HepG2 (cell line): ENCODE data around the gene SH2D6. TPM values are rescaled to one million over a fixed set of nuclear protein-coding genes. Genes with fewer than 3 reads are reported as not detected.

ENCODE experiments used
- ATM ChIP-seq: fragments of 450-650 bp; IDR thresholded peaks from 2 replicates; pipeline ENCODE4 v1.7.1; 2017; ENCODE audit warnings: mild to moderate bottlenecking, borderline replicate concordance
- ETV5 ChIP-seq: IDR thresholded peaks from 2 replicates; pipeline ENCODE4 v1.6.1; 2018; ENCODE audit warnings: missing biosample characterization, missing genetic modification reagents, inconsistent platforms, borderline replicate concordance
- FOSL2 ChIP-seq: sonication (generic); formaldehyde crosslinking; IDR thresholded peaks from 2 replicates; pipeline ENCODE4 v1.4.0; 2020; ENCODE audit warnings: missing genetic modification reagents
- GATAD1 ChIP-seq: IDR thresholded peaks from 2 replicates; pipeline ENCODE4 v1.6.1; 2016; ENCODE audit warnings: missing genetic modification reagents, missing compliant biosample characterization
- GATAD2A ChIP-seq: IDR thresholded peaks from 2 replicates; pipeline ENCODE4 v1.6.1; 2016
- JUN ChIP-seq: sonication (generic); formaldehyde crosslinking; IDR thresholded peaks from 2 replicates; pipeline ENCODE4 v1.4.0; 2020; ENCODE audit warnings: mild to moderate bottlenecking, missing genetic modification reagents
- KAT8 ChIP-seq: IDR thresholded peaks from 2 replicates; pipeline ENCODE4 v1.6.1; 2016; ENCODE audit warnings: missing genetic modification reagents, missing compliant biosample characterization
- KDM1A ChIP-seq: IDR thresholded peaks from 2 replicates; pipeline ENCODE4 v1.6.1; 2016; ENCODE audit warnings: missing compliant biosample characterization
- MXD4 ChIP-seq: IDR thresholded peaks from 2 replicates; pipeline ENCODE4 v1.6.1; 2016; ENCODE audit warnings: mild to moderate bottlenecking, missing biosample characterization, missing genetic modification reagents
- POGZ ChIP-seq: sonication (generic); formaldehyde crosslinking; IDR thresholded peaks from 2 replicates; pipeline ENCODE4 v1.4.0; 2020; ENCODE audit warnings: mild to moderate bottlenecking, missing genetic modification reagents
- RELA ChIP-seq: sonication (generic); formaldehyde crosslinking; IDR thresholded peaks from 2 replicates; pipeline ENCODE4 v1.4.0; 2020; ENCODE audit warnings: missing genetic modification reagents
- RFX1 ChIP-seq: fragments of 450-650 bp; IDR thresholded peaks from 2 replicates; pipeline ENCODE4 v1.6.1; 2017
- SOX6 ChIP-seq, 2 experiments: fragments of 450-650 bp in 1 of 2; sonication (generic) in 1 of 2; formaldehyde crosslinking in 1 of 2; IDR thresholded peaks; 2 replicates each; pipeline versions ENCODE4 v1.4.0 to v1.6.1; 2017 to 2020; ENCODE audit warnings: antibody characterized with exemption in 1 of 2, mild to moderate bottlenecking in 1 of 2, missing genetic modification reagents in 1 of 2
- SP5 ChIP-seq: IDR thresholded peaks from 2 replicates; pipeline ENCODE4 v1.6.1; 2016; ENCODE audit warnings: low read depth, borderline replicate concordance
- ZFP1 ChIP-seq: IDR thresholded peaks from 2 replicates; pipeline ENCODE4 v1.6.1; 2016
- ZMYM4 ChIP-seq: sonication (generic); formaldehyde crosslinking; IDR thresholded peaks from 2 replicates; pipeline ENCODE4 v1.8.1; 2023; ENCODE audit warnings: mild to moderate bottlenecking, missing genetic modification reagents
- ZNF24 ChIP-seq: fragments of 450-650 bp; IDR thresholded peaks from 2 replicates; pipeline ENCODE4 v1.6.1; 2017; ENCODE audit warnings: antibody characterized with exemption, mild to moderate bottlenecking
- ZNF333 ChIP-seq: sonication (generic); formaldehyde crosslinking; IDR thresholded peaks from 2 replicates; pipeline ENCODE4 v1.4.0; 2020; ENCODE audit warnings: mild to moderate bottlenecking, missing genetic modification reagents, borderline replicate concordance
- ZNF75D ChIP-seq: sonication (generic); formaldehyde crosslinking; IDR thresholded peaks from 2 replicates; pipeline ENCODE4 v1.8.1; 2023; ENCODE audit warnings: missing genetic modification reagents, mild to moderate bottlenecking, borderline replicate concordance
- ZNF891 ChIP-seq: sonication (generic); formaldehyde crosslinking; IDR thresholded peaks from 2 replicates; pipeline ENCODE4 v1.5.0; 2020; ENCODE audit warnings: mild to moderate bottlenecking, missing genetic modification reagents
- polyA plus RNA-seq, 8 experiments: library from polyadenylated mRNA; depleted of rRNA in 3 of 8; stranded (reverse) in 7 of 8; unstranded in 1 of 8; fragments of >200 nt; fragmentation: Illumina TruSeq in 4 of 8; extraction: Trizol in 4 of 8; gene quantifications; 2 replicates each; pipeline versions ENCODE4 v1.2.1 to v1.2.3, GENCODE V29; 2011 to 2016; ENCODE audit warnings: low read depth in 4 of 8, missing spikeins in 1 of 8, mixed read lengths in 1 of 8; ENCODE audit not compliant: insufficient read depth in 1 of 8
- total RNA-seq, 5 experiments: library from RNA; depleted of rRNA; stranded (reverse); fragments of >200 nt; fragmentation: Illumina TruSeq; extraction: Trizol; gene quantifications; 2 replicates each; pipeline ENCODE4 v1.2.3, GENCODE V29; 2016; ENCODE audit warnings: low read depth in 1 of 5
- TF ChIP-seq, protein P1 (sequence below): fragments of 450-650 bp; IDR thresholded peaks from 2 replicates; pipeline ENCODE4 v1.6.1; 2016
- TF ChIP-seq, protein P2 (sequence below): IDR thresholded peaks from 2 replicates; pipeline ENCODE4 v1.6.1; 2012; ENCODE audit warnings: low read length, improper control_type of control experiment
- TF ChIP-seq, protein P3 (sequence below): sonication (generic); formaldehyde crosslinking; IDR thresholded peaks from 2 replicates; pipeline ENCODE4 v1.5.1; 2020; ENCODE audit warnings: mild to moderate bottlenecking, moderate library complexity, missing genetic modification reagents
- TF ChIP-seq, protein P4 (sequence below): sonication (generic); formaldehyde crosslinking; IDR thresholded peaks from 2 replicates; pipeline ENCODE4 v1.4.0; 2020; ENCODE audit warnings: mild to moderate bottlenecking, missing genetic modification reagents

The SH2D6 gene
- total and polyA plus RNA-seq, 2 of the 13 experiments (the other 11 are each of a cell fraction or from before 2014, with no cell fraction given) = 0.11 to 0.26 TPM

DNA sequence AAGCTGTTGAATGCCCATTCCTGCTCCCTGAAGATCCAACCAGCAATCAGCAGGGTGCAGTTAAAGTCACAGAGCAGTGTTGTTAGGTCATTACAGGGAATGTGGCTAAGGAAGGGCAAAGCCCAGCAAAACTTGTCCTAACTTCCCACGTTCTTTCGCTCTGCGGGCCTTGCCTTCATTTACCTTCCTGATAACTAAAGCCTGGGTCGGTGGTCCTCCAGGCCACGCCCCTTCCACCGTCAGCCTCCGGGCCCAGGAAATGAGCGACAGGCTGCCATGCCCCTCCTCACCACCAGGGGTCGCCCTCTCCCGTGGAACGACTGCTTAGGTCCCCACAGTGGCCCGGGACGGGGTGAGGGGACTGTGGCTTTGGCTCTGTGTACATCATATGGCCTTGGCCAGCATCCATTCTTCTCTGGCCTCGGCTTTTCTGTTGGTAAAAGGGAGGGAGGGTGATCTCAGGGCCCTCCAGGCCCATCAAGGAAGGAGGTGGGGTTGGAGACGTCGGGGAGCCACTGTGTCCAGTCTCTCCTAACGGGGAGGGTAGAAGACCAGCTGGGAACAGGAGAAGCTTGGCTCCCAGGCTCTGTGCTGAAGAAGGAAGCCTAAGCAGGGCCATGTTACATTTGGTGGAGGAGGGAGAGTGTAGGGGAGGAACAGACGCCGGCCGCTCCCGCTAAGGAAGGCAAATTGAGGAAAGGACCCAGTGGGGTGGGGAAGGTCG is 2.2 kb downstream of the SH2D6 start (continued):
- 0 out of 2 replicates have a peak, but pooled peaks have one; percentile 70 for TF ChIP-seq KDM1A
- TF ChIP-seq RELA = peak; percentile 89
- TF ChIP-seq SOX6 (IDR thresholded peaks at IDR 0.05) = no peak
- TF ChIP-seq SOX6 (CRISPR knock-in tag; IDR thresholded peaks at IDR 0.05) = no peak; the same call in 1 of the 2 replicates
- TF ChIP-seq, protein P1, sequence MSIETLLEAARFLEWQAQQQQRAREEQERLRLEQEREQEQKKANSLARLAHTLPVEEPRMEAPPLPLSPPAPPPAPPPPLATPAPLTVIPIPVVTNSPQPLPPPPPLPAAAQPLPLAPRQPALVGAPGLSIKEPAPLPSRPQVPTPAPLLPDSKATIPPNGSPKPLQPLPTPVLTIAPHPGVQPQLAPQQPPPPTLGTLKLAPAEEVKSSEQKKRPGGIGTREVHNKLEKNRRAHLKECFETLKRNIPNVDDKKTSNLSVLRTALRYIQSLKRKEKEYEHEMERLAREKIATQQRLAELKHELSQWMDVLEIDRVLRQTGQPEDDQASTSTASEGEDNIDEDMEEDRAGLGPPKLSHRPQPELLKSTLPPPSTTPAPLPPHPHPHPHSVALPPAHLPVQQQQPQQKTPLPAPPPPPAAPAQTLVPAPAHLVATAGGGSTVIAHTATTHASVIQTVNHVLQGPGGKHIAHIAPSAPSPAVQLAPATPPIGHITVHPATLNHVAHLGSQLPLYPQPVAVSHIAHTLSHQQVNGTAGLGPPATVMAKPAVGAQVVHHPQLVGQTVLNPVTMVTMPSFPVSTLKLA = no peak
- TF ChIP-seq KAT8 (CRISPR knock-in tag) = no peak
- 0 out of 2 replicates have a peak, but pooled peaks have one; percentile 44 for TF ChIP-seq ZNF24
- no peak; the same call in 1 of the 2 replicates for TF ChIP-seq ZMYM4
- 0 out of 2 replicates have a peak, but pooled peaks have one; percentile 73 for TF ChIP-seq ZFP1 (CRISPR knock-in tag)
- TF ChIP-seq SP5 (CRISPR knock-in tag) = peak; percentile 65; the same call in 1 of the 2 replicates
- TF ChIP-seq GATAD2A (CRISPR knock-in tag) = peak; percentile 80
- TF ChIP-seq ETV5 (CRISPR knock-in tag) = peak; percentile 86
- TF ChIP-seq JUN (CRISPR knock-in tag) = no peak
- peak; percentile 81 for TF ChIP-seq GATAD1 (CRISPR knock-in tag)
- peak; percentile 46 for TF ChIP-seq MXD4 (CRISPR knock-in tag)
- peak; percentile 75 for TF ChIP-seq FOSL2 (CRISPR knock-in tag)
- peak; percentile 83; the same call in 1 of the 2 replicates for TF ChIP-seq ZNF891
- TF ChIP-seq, protein P2, sequence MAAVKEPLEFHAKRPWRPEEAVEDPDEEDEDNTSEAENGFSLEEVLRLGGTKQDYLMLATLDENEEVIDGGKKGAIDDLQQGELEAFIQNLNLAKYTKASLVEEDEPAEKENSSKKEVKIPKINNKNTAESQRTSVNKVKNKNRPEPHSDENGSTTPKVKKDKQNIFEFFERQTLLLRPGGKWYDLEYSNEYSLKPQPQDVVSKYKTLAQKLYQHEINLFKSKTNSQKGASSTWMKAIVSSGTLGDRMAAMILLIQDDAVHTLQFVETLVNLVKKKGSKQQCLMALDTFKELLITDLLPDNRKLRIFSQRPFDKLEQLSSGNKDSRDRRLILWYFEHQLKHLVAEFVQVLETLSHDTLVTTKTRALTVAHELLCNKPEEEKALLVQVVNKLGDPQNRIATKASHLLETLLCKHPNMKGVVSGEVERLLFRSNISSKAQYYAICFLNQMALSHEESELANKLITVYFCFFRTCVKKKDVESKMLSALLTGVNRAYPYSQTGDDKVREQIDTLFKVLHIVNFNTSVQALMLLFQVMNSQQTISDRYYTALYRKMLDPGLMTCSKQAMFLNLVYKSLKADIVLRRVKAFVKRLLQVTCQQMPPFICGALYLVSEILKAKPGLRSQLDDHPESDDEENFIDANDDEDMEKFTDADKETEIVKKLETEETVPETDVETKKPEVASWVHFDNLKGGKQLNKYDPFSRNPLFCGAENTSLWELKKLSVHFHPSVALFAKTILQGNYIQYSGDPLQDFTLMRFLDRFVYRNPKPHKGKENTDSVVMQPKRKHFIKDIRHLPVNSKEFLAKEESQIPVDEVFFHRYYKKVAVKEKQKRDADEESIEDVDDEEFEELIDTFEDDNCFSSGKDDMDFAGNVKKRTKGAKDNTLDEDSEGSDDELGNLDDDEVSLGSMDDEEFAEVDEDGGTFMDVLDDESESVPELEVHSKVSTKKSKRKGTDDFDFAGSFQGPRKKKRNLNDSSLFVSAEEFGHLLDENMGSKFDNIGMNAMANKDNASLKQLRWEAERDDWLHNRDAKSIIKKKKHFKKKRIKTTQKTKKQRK = no peak
- peak; percentile 73 for TF ChIP-seq POGZ (CRISPR knock-in tag)
- TF ChIP-seq ZNF75D (CRISPR knock-in tag) = no peak
- TF ChIP-seq RFX1 = no peak
- TF ChIP-seq, protein P3, sequence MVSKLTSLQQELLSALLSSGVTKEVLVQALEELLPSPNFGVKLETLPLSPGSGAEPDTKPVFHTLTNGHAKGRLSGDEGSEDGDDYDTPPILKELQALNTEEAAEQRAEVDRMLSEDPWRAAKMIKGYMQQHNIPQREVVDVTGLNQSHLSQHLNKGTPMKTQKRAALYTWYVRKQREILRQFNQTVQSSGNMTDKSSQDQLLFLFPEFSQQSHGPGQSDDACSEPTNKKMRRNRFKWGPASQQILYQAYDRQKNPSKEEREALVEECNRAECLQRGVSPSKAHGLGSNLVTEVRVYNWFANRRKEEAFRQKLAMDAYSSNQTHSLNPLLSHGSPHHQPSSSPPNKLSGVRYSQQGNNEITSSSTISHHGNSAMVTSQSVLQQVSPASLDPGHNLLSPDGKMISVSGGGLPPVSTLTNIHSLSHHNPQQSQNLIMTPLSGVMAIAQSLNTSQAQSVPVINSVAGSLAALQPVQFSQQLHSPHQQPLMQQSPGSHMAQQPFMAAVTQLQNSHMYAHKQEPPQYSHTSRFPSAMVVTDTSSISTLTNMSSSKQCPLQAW (CRISPR knock-in tag) = peak; percentile 82
- TF ChIP-seq ZNF333 = no peak; the same call in 1 of the 2 replicates
- TF ChIP-seq ATM = no peak
- TF ChIP-seq, protein P4, sequence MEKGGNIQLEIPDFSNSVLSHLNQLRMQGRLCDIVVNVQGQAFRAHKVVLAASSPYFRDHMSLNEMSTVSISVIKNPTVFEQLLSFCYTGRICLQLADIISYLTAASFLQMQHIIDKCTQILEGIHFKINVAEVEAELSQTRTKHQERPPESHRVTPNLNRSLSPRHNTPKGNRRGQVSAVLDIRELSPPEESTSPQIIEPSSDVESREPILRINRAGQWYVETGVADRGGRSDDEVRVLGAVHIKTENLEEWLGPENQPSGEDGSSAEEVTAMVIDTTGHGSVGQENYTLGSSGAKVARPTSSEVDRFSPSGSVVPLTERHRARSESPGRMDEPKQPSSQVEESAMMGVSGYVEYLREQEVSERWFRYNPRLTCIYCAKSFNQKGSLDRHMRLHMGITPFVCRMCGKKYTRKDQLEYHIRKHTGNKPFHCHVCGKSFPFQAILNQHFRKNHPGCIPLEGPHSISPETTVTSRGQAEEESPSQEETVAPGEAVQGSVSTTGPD (CRISPR knock-in tag) = 0 out of 2 replicates have a peak, but pooled peaks have one; percentile 63
